ENCODE measurements around the gene USP2. TPM values are rescaled to one million over a fixed set of nuclear protein-coding genes. Genes with fewer than 3 reads are reported as not detected.
A peak's percentile ranks its signal among the peaks of the same experiment; 100 is the strongest.

USP2 gene
- total RNA-seq, 1 donor from 2014 or later: 0.63 TPM

- TF ChIP-seq, protein P1, sequence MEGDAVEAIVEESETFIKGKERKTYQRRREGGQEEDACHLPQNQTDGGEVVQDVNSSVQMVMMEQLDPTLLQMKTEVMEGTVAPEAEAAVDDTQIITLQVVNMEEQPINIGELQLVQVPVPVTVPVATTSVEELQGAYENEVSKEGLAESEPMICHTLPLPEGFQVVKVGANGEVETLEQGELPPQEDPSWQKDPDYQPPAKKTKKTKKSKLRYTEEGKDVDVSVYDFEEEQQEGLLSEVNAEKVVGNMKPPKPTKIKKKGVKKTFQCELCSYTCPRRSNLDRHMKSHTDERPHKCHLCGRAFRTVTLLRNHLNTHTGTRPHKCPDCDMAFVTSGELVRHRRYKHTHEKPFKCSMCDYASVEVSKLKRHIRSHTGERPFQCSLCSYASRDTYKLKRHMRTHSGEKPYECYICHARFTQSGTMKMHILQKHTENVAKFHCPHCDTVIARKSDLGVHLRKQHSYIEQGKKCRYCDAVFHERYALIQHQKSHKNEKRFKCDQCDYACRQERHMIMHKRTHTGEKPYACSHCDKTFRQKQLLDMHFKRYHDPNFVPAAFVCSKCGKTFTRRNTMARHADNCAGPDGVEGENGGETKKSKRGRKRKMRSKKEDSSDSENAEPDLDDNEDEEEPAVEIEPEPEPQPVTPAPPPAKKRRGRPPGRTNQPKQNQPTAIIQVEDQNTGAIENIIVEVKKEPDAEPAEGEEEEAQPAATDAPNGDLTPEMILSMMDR (conservative IDR thresholded peaks at IDR 0.05; ENCODE audit: low read depth, low read length): no peak
- no peak overlapping the region for H3K4me3 ChIP-seq (ENCODE audit: low read depth, low read length)
- DNase-seq (ENCODE audit: low read depth): no peak
These were observed 37.3 kb upstream of the USP2 start for GRCh38 chr11:119418759-119419158.

GRCh38 chr11:119417726-119418540 lies 36.4 kb upstream of the USP2 start:
- H3K4me3 ChIP-seq (ENCODE audit: low read depth, low read length): no peak overlapping the region
- DNase-seq (ENCODE audit: low read depth): peak; percentile 79
- TF ChIP-seq, protein P1 (conservative IDR thresholded peaks at IDR 0.05; ENCODE audit: low read depth, low read length): no peak

DNA sequence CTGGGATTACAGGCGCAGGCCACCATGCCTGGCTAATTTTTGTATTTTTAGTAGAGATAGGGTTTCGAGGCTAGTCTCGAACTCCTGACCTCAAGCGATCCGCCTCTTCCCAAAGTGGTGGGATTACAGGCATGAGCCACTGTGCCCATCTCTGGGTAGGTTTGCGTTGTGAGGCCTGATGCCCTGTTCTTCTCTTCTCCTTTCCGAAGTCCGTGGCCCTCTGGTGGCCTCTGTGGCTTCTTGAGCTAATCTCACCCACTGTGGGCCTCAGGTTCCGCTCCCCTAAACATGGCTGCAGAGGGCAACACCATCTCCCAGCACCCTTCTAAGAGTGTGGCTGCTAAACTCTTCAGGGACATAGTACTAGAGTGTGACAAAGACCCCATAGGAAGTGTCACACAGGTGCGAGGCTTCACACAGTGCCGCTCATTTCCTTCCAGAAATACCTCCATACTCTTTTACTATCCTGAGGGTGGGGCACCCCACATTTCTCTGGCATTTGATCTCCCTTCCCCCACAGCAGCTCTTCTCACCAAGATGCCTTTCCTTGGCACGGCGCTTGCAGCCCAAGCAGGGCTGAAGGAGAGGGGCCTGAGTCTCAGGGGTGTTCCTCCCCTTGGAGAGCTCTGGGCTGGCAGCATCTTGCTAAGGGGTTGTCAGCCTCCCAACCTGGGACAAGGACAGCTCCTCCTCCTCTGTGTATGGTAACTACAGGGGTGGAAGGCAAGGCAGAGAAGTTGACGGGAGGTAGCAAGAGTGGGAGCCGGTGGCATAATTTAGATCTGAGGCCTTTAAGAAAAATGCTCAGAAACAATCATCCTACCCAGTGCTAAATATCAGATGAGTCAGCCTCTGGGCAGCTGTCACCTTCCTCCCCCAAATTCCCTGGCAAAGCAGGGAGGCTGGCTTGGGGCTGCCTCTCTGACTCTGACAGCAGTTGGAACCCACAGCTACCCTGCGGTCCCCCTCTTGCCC lies 35.4 kb upstream of the USP2 start:
- TF ChIP-seq, protein P1 (conservative IDR thresholded peaks at IDR 0.05; ENCODE audit: low read depth, low read length): no peak
- no peak for DNase-seq (ENCODE audit: low read depth)
- H3K4me3 ChIP-seq (ENCODE audit: low read depth, low read length): no peak overlapping the region

- TF ChIP-seq, protein P1 (conservative IDR thresholded peaks at IDR 0.05; ENCODE audit: low read depth, low read length): no peak
- DNase-seq (ENCODE audit: low read depth): no peak
- no peak overlapping the region for H3K4me3 ChIP-seq (ENCODE audit: low read depth, low read length)
These were observed 34.5 kb upstream of the USP2 start for GRCh38 chr11:119415966-119416365.

DNA sequence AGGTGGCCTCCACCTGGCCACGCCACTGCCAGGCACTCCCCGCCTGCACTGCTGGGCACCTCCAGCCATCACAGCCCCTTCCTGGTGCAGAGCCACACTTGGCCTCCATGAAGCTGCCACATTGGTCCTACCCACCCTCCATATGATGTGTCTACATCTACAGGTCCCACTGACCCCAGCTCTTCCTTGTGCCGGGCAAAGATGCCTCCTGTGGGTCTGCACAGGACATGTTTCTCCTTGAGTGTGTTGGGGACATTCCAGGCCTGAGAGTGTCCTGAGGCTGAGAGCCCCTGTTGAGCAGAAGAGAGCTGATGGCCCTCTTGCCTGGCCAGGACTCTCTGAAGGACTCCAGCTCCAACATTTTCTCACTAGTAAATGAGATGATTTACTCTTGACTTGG lies 34.0 kb upstream of the USP2 start:
- no peak overlapping the region for H3K4me3 ChIP-seq (ENCODE audit: low read depth, low read length)
- DNase-seq (ENCODE audit: low read depth): no peak
- TF ChIP-seq, protein P1 (conservative IDR thresholded peaks at IDR 0.05; ENCODE audit: low read depth, low read length): no peak

GRCh38 chr11:119414734-119415133 lies 33.2 kb upstream of the USP2 start:
- no peak overlapping the region for H3K4me3 ChIP-seq (ENCODE audit: low read depth, low read length)
- TF ChIP-seq, protein P1 (conservative IDR thresholded peaks at IDR 0.05; ENCODE audit: low read depth, low read length): no peak
- no peak for DNase-seq (ENCODE audit: low read depth)

All from epithelial cell of proximal tubule (primary cell).